GM23338 (cell line): ENCODE data around the gene MCU. TPM values are rescaled to one million over a fixed set of nuclear protein-coding genes. Genes with fewer than 3 reads are reported as not detected.
A peak's percentile ranks its signal among the peaks of the same experiment; 100 is the strongest.

Experiments
- ATAC-seq: fragments of 200-7000 bp; cut with Tn5 transposase; 3 replicates; pipeline ENCODE4 v1.9.1; 2020
- DNase-seq: peaks from one replicate; pipeline ENCODE4 v3.0.0-alpha.2; 2015; ENCODE audit warnings: low spot score
- H2AFZ ChIP-seq: fragments of 200-600 bp; sonication (generic); 2 replicates; pipeline ENCODE4 v1.8.0; 2016; ENCODE audit warnings: antibody characterized with exemption, mild to moderate bottlenecking, moderate library complexity
- H3F3A ChIP-seq: fragments of 200-600 bp; sonication (generic); replicated peaks from 2 replicates; pipeline ENCODE4 v1.8.0; 2017; ENCODE audit warnings: antibody characterized with exemption, mixed run types, low read depth
- H3K27ac ChIP-seq: fragments of 200-600 bp; sonication (generic); 2 replicates; pipeline ENCODE4 v1.6.1; 2016; ENCODE audit warnings: low read depth
- H3K27me3 ChIP-seq: fragments of 200-600 bp; sonication (generic); 2 replicates; pipeline ENCODE4 v1.8.0; 2016; ENCODE audit warnings: mild to moderate bottlenecking, mixed run types, moderate library complexity; ENCODE audit not compliant: insufficient read depth
- H3K36me3 ChIP-seq: fragments of 200-600 bp; sonication (generic); 2 replicates; pipeline ENCODE4 v1.8.0; 2016; ENCODE audit warnings: mild to moderate bottlenecking; ENCODE audit not compliant: insufficient read depth
- H3K4me1 ChIP-seq: fragments of 200-600 bp; sonication (generic); 2 replicates; pipeline ENCODE4 v1.8.0; 2016; ENCODE audit warnings: mild to moderate bottlenecking, moderate library complexity; ENCODE audit not compliant: insufficient read depth
- H3K4me2 ChIP-seq: fragments of 200-600 bp; sonication (generic); 2 replicates; pipeline ENCODE4 v1.7.1; 2017; ENCODE audit warnings: mixed run types
- H3K4me3 ChIP-seq: fragments of 200-600 bp; sonication (generic); 2 replicates; pipeline ENCODE4 v1.6.1; 2016; ENCODE audit warnings: mixed run types
- H3K79me2 ChIP-seq: fragments of 200-600 bp; sonication (generic); replicated peaks from 2 replicates; pipeline ENCODE4 v1.8.0; 2017; ENCODE audit warnings: mild to moderate bottlenecking; ENCODE audit not compliant: insufficient read depth
- H3K9me2 ChIP-seq: fragments of 200-600 bp; sonication (generic); 2 replicates; pipeline ENCODE4 v1.8.0; 2017; ENCODE audit not compliant: insufficient read depth
- H4K20me1 ChIP-seq: fragments of 200-600 bp; sonication (generic); replicated peaks from 2 replicates; pipeline ENCODE4 v1.8.0; 2017; ENCODE audit warnings: mild to moderate bottlenecking; ENCODE audit not compliant: insufficient read depth
- H3K27ac Mint-ChIP-seq: 2 replicates; pipeline ENCODE4 v1.8.0; 2020; ENCODE audit warnings: inconsistent platforms, mild to moderate bottlenecking, moderate library complexity, mixed read lengths
- H3K27me3 Mint-ChIP-seq: 3 replicates; pipeline ENCODE4 v1.8.0; 2022; ENCODE audit warnings: low read depth, mild to moderate bottlenecking, moderate library complexity, mixed read lengths, inconsistent platforms; ENCODE audit not compliant: insufficient read depth, poor library complexity
- H3K36me3 Mint-ChIP-seq: 3 replicates; pipeline ENCODE4 v1.8.0; 2021; ENCODE audit warnings: low read depth, mild to moderate bottlenecking, inconsistent platforms, moderate library complexity, mixed read lengths
- H3K4me1 Mint-ChIP-seq: 3 replicates; pipeline ENCODE4 v1.8.0; 2020; ENCODE audit warnings: mild to moderate bottlenecking, inconsistent platforms, mixed read lengths
- H3K4me3 Mint-ChIP-seq: 3 replicates; pipeline ENCODE4 v1.8.0; 2021; ENCODE audit warnings: moderate library complexity, mild to moderate bottlenecking, inconsistent platforms, mixed read lengths
- H3K9me3 Mint-ChIP-seq: 3 replicates; pipeline ENCODE4 v1.8.0; 2020; ENCODE audit warnings: moderate library complexity, mild to moderate bottlenecking, inconsistent platforms, mixed read lengths
- ETS1 ChIP-seq: IDR thresholded peaks from 2 replicates; pipeline ENCODE4 v1.6.1; 2016; ENCODE audit warnings: antibody characterized with exemption
- EZH2 ChIP-seq: fragments of 200-600 bp; sonication (generic); IDR thresholded peaks from one replicate; pipeline ENCODE4 v1.8.0; 2017; ENCODE audit warnings: antibody characterized with exemption, mild to moderate bottlenecking, low read depth; ENCODE audit not compliant: unreplicated experiment
- EZH2phosphoT487 ChIP-seq: fragments of 200-600 bp; sonication (generic); IDR thresholded peaks from one replicate; pipeline ENCODE4 v1.8.1; 2018; ENCODE audit warnings: antibody characterized with exemption; ENCODE audit not compliant: unreplicated experiment
- JUNB ChIP-seq: IDR thresholded peaks from one replicate; pipeline ENCODE4 v1.6.1; 2016; ENCODE audit warnings: antibody characterized with exemption; ENCODE audit not compliant: unreplicated experiment
- NANOG ChIP-seq: IDR thresholded peaks from 2 replicates; pipeline ENCODE4 v1.6.1; 2016; ENCODE audit warnings: antibody characterized with exemption, borderline replicate concordance
- POLR2AphosphoS5 ChIP-seq: IDR thresholded peaks from 2 replicates; pipeline ENCODE4 v1.6.1; 2016; ENCODE audit warnings: antibody characterized with exemption, low read depth
- STAT1 ChIP-seq: IDR thresholded peaks from one replicate; pipeline ENCODE4 v1.6.1; 2016; ENCODE audit warnings: antibody characterized with exemption; ENCODE audit not compliant: unreplicated experiment
- ZNF114 ChIP-seq: fragments of 250-450 bp; sonication (Bioruptor Pico); IDR thresholded peaks from 2 replicates; pipeline ENCODE4 v1.5.0; 2020; ENCODE audit warnings: mild to moderate bottlenecking, moderate library complexity
- ZNF331 ChIP-seq: fragments of 250-450 bp; sonication (Bioruptor Pico); IDR thresholded peaks from 2 replicates; pipeline ENCODE4 v1.5.0; 2020; ENCODE audit warnings: low read depth, mild to moderate bottlenecking, moderate library complexity
- ZNF462 ChIP-seq: fragments of 250-450 bp; sonication (Bioruptor Pico); IDR thresholded peaks from 2 replicates; pipeline ENCODE4 v1.5.0; 2020; ENCODE audit warnings: mild to moderate bottlenecking, moderate library complexity
- polyA plus RNA-seq: library from polyadenylated mRNA; unstranded; fragments of >200 nt; fragmentation: Nextera tagmentation; extraction: Ambion mirVana; gene quantifications from 2 replicates; pipeline ENCODE4 v1.2.1, GENCODE V29; 2016
- total RNA-seq: library from RNA; depleted of rRNA; stranded (reverse); fragments of >200 nt; shearing (Covaris generic); gene quantifications from 2 replicates; pipeline ENCODE4 v1.2.3, GENCODE V29; 2014
- TF ChIP-seq, protein P1 (sequence below), 2 experiments: fragments of 200-600 bp in 1 of 2; sonication (generic) in 1 of 2; conservative IDR thresholded peaks; 2 replicates each; pipeline versions ENCODE4 v1.5.1 to v1.6.1; 2016 to 2017; ENCODE audit warnings: antibody characterized with exemption in 2 of 2, low read depth in 2 of 2, mild to moderate bottlenecking in 2 of 2, moderate library complexity in 1 of 2

Gene MCU
- total and polyA plus RNA-seq, 2 experiments from 2014 or later, result 41.8 to 68.2 TPM

GRCh38 chr10:72642318-72642717 is 49.6 kb upstream of the MCU start (continued):
- TF ChIP-seq ETS1, result no peak
- no peak for TF ChIP-seq EZH2
- TF ChIP-seq ZNF462 (CRISPR knock-in tag), result no peak
- TF ChIP-seq ZNF114, result no peak
- TF ChIP-seq EZH2phosphoT487, result no peak
- no peak for TF ChIP-seq POLR2AphosphoS5

- H3K27me3 ChIP-seq, result no peaks in the 10 kb centered on the region
- H3K9me2 ChIP-seq, result no peaks in the 10 kb centered on the region
- Mint-ChIP-seq H3K4me1 (no peaks in the 10 kb centered on the region), H3K4me3 (no peak overlapping the region), H3K27ac (no peak overlapping the region), H3K36me3 (no peaks in the 10 kb centered on the region), H3K27me3 (no peaks in the 10 kb centered on the region), H3K9me3 (no peaks in the 10 kb centered on the region)
- DNase-seq, result no peak
- peak overlapping the region; percentile 80 for H2AFZ ChIP-seq
- no peak overlapping the region for H3K4me2 ChIP-seq
- no peaks in the 10 kb centered on the region for H3F3A ChIP-seq
- no peaks in the 10 kb centered on the region for H3K79me2 ChIP-seq
- H3K27ac ChIP-seq, result no peak overlapping the region
- no peaks in the 10 kb centered on the region; the same call in 1 of the 2 replicates for H4K20me1 ChIP-seq
- no peak; the same call in 2 of the 3 replicates for ATAC-seq
- no peaks in the 10 kb centered on the region for H3K4me1 ChIP-seq
- H3K36me3 ChIP-seq, result no peaks in the 10 kb centered on the region
- no peak overlapping the region for H3K4me3 ChIP-seq
- TF ChIP-seq EZH2phosphoT487, result no peak
- TF ChIP-seq STAT1, result no peak
- no peak for TF ChIP-seq ETS1
- no peak for TF ChIP-seq POLR2AphosphoS5
- no peak for TF ChIP-seq ZNF331 (CRISPR knock-in tag)
- no peak for TF ChIP-seq JUNB
- TF ChIP-seq NANOG, result no peak
- TF ChIP-seq, protein P1, sequence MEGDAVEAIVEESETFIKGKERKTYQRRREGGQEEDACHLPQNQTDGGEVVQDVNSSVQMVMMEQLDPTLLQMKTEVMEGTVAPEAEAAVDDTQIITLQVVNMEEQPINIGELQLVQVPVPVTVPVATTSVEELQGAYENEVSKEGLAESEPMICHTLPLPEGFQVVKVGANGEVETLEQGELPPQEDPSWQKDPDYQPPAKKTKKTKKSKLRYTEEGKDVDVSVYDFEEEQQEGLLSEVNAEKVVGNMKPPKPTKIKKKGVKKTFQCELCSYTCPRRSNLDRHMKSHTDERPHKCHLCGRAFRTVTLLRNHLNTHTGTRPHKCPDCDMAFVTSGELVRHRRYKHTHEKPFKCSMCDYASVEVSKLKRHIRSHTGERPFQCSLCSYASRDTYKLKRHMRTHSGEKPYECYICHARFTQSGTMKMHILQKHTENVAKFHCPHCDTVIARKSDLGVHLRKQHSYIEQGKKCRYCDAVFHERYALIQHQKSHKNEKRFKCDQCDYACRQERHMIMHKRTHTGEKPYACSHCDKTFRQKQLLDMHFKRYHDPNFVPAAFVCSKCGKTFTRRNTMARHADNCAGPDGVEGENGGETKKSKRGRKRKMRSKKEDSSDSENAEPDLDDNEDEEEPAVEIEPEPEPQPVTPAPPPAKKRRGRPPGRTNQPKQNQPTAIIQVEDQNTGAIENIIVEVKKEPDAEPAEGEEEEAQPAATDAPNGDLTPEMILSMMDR (conservative IDR thresholded peaks at IDR 0.05; ENCODE audit: low read depth in 2 of 2), result no peak
- no peak for TF ChIP-seq EZH2
Measured at GRCh38 chr10:72645263-72645858, 46.6 kb upstream of the MCU start.
